ACC112 (cell line): ENCODE data around the gene CLIC3.

Source experiments
- H2AFZ ChIP-seq: fragments of 200-600 bp; sonication (generic); one replicate; pipeline ENCODE4 v1.6.0; 2017; ENCODE audit warnings: antibody characterized with exemption, low read length; ENCODE audit not compliant: unreplicated experiment
- H3K27ac ChIP-seq: fragments of 200-600 bp; sonication (generic); 2 replicates; pipeline ENCODE4 v1.5.1; 2014; ENCODE audit warnings: low read depth, mild to moderate bottlenecking, antibody characterized with exemption, low read length, moderate library complexity
- H3K27me3 ChIP-seq: fragments of 200-600 bp; sonication (generic); 2 replicates; pipeline ENCODE4 v1.6.1; 2014; ENCODE audit warnings: mild to moderate bottlenecking, antibody characterized with exemption, low read length, moderate library complexity, mixed read lengths; ENCODE audit not compliant: insufficient read depth
- H3K36me3 ChIP-seq: fragments of 200-600 bp; sonication (generic); 2 replicates; pipeline ENCODE4 v1.6.1; 2016; ENCODE audit warnings: mild to moderate bottlenecking, antibody characterized with exemption, low read length, moderate library complexity, mixed read lengths; ENCODE audit not compliant: insufficient read depth
- H3K4me1 ChIP-seq: fragments of 200-600 bp; sonication (generic); one replicate; pipeline ENCODE4 v1.6.1; 2016; ENCODE audit warnings: low read length, mixed read lengths; ENCODE audit not compliant: insufficient read depth, unreplicated experiment, control insufficient read depth
- H3K4me3 ChIP-seq: fragments of 200-600 bp; sonication (generic); 2 replicates; pipeline ENCODE4 v1.5.1; 2014; ENCODE audit warnings: mild to moderate bottlenecking, low read depth, low read length
- H3K79me2 ChIP-seq: fragments of 200-600 bp; sonication (generic); one replicate; pipeline ENCODE4 v1.6.0; 2016; ENCODE audit warnings: low read length; ENCODE audit not compliant: control insufficient read depth, unreplicated experiment, insufficient read depth

The CLIC3 gene

DNA sequence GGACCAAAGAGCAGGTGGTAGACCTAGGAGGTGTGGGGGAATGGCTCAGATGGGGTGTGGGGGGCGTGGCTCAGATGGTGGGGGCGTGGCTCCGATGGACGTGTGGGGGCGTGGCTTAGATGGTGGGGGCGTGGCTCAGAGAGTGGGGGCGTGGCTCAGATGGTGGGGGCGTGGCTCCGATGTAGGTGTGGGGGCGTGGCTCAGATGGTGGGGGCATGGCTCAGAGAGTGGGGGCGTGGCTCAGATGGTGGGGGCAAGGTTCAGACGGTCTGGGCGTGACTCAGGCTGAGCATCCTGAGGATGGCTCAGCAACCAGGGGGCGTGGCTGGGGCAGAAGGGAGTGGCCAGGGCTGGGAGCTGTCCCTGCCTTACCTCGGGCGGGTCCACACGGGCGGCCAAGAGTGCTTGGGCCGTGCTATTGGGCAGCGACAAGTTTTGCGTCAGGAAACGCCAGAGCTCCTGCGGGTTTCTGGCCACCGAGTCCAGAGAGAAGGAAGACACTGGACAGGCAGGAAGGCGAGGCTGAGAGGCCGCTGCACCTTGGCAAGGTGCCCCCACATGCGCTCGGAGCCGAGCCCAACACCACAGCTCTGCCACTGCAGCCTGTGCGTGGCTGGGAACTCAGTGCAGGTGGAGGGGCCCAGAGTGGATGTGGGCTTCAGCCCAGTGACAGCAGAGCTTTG is 25.8 kb upstream of the CLIC3 start:
- H3K27me3 ChIP-seq, result no peaks in the 10 kb centered on the region
- H3K27ac ChIP-seq, result no peak overlapping the region
- no peak overlapping the region for H3K4me3 ChIP-seq
- H3K36me3 ChIP-seq, result peaks cover 10% of the 10 kb centered on the region; the same call in 1 of the 2 replicates
- H3K4me1 ChIP-seq, result peaks cover 4% of the 10 kb centered on the region
- H3K79me2 ChIP-seq, result no peaks in the 10 kb centered on the region
- H2AFZ ChIP-seq, result no peak overlapping the region

DNA sequence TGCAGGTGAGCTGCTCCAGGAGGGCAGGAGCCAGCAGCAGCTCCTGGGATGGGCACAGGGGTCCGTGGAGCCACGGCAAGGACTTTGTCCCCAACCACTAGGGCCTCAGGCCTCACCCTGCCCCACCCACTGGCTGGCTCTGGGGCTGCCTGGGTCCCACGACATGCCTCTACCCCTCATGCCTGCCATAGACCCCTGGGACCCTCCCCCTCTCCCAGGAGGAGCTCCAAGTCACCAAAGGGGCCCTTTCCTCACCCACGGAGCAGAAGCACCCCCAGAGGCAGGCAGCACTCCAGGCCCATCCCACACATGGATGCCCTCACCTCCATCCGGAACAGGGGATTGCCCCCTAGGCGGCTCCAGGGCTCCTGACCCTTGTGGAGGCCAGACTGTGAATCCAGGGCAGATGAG is 25.2 kb upstream of the CLIC3 start:
- Histone ChIP-seq H3K4me3 (no peak overlapping the region), H3K27me3 (no peaks in the 10 kb centered on the region), H3K79me2 (no peaks in the 10 kb centered on the region), H3K27ac (no peak overlapping the region), H3K36me3 (peaks cover 15% of the 10 kb centered on the region; the same call in 1 of the 2 replicates), H3K4me1 (no peaks in the 10 kb centered on the region), H2AFZ (no peak overlapping the region)

DNA sequence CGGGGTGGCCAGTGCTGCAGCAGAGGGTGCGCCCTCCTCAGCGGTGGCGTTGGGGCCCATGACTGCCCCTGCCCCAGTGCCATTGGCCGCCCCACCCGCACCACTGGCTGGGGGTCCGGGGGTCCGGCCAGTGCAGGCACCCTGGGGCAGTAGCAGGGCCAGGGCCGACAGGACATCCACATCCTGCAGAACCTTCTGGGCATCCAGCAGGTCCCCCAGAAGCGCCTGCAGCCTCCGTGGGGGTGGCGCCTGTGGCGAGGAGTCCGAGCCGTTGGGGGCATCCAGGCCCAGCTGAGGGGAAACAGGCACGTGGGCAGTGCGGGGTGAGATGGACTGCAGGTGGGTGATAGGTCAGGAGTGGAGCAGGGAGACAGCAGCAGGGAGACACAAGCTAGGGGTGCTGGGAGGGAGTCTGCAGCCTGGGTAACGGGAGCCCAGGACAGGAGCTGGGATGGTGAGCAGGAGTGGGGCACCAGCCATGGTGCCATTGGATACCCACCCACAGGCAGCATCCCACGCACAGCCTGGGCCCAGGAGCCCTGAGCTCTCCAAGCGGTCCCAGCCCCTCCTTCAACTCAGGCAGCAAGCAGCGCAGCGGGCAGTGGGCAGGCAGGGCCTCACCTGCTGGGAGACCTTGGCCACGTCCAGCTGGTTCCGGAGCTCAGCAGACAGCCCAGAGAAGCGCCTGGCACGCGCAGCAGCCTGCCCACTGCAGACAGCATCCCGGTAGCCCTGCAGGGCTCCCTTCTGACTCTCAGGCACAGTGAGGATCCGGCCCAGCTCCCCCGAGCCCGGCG is 24.6 kb upstream of the CLIC3 start:
- no peak overlapping the region for H2AFZ ChIP-seq
- peaks cover 21% of the 10 kb centered on the region; the same call in 1 of the 2 replicates for H3K36me3 ChIP-seq
- no peaks in the 10 kb centered on the region for H3K79me2 ChIP-seq

DNA sequence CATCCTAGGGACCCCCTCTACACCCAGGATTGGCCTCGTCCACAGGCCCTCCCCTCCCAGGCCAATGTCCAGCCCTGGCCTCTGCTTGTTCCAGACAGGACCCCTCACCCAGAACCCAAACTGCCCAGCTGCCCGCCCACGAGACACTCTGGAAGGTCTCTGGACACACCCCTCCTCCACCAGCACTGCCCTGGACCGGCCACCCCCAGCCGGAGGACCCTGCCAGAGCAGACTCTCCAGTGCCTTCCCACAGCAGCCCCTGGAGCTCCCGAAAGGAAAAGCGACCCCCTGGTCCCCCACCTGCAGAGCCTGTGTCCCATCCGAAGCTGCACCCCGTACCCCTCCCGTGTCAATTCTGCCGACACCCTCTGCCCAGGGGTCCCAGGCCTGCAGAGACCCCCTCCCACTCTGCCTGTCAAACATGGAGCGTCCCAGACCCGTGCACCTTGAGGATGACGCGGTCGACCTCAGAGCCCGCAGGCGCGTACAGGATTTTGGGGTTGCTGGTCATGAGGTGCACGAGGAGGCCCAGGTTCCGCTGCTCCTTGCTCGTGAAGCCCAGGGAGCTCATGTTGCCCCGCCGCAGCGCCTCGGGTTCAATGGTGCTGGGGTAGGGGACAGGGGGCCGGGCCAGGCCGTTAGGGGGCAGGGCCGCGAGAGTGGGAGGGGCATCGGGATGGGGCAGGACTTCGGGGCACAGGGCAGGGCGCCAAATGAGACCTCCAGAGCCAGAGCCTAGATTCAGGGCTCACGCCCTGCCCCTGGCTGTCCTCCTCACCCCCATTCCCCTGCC is 23.7 kb upstream of the CLIC3 start:
- Histone ChIP-seq H3K36me3 (peaks cover 28% of the 10 kb centered on the region; the same call in 1 of the 2 replicates), H3K4me3 (no peak overlapping the region), H3K4me1 (no peaks in the 10 kb centered on the region), H2AFZ (no peak overlapping the region), H3K27me3 (no peaks in the 10 kb centered on the region), H3K27ac (no peak overlapping the region), H3K79me2 (no peaks in the 10 kb centered on the region)

More for the DNA sequence above, 24.6 kb upstream of the CLIC3 start:
- no peaks in the 10 kb centered on the region for H3K27me3 ChIP-seq
- H3K27ac ChIP-seq, result no peak overlapping the region
- H3K4me1 ChIP-seq, result no peaks in the 10 kb centered on the region
- H3K4me3 ChIP-seq, result no peak overlapping the region

DNA sequence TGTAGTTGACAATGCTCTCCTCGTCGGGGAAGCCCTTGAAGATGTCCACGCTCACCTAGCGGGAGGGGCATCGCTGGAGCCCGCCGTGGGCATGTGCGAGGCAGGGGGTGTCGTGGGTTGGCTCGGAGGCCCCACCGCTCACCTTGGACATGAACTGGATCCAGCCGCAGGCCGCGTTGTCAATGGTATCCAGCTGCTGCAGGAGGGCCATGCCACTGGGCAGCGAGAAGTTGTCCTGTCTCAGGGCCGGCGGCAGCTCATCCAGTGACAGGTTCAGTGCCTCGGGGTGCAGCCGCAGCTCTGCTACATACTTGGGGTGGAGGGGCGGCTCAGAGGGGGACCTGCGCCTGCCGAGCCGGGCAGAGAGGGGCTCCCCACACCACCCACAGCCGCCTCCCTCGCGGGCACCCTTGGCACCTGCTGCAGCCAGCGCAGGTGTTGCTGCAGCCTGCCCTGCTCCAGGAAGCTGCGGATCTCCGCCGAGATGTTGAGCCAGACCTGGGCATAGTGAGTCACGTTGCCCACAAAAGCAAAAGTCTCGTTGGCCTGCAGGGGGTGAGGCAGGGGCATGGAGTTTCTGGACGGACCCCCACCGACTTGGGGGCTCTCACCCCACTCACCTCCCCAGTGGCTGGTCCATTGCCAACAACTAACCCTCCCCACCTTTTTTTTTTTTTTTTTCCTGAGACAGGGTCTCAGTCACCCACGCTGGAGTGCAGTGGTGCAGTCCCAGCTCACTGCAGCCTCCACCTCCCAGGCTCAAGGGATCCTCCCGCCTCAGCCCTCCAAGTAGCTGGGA is 22.6 kb upstream of the CLIC3 start:
- H3K4me1 ChIP-seq, result no peaks in the 10 kb centered on the region
- H3K27me3 ChIP-seq, result no peaks in the 10 kb centered on the region
- no peak overlapping the region for H3K4me3 ChIP-seq
- peaks cover 38% of the 10 kb centered on the region; the same call in 1 of the 2 replicates for H3K36me3 ChIP-seq
- no peak overlapping the region for H2AFZ ChIP-seq
- H3K27ac ChIP-seq, result no peak overlapping the region
- no peaks in the 10 kb centered on the region for H3K79me2 ChIP-seq

DNA sequence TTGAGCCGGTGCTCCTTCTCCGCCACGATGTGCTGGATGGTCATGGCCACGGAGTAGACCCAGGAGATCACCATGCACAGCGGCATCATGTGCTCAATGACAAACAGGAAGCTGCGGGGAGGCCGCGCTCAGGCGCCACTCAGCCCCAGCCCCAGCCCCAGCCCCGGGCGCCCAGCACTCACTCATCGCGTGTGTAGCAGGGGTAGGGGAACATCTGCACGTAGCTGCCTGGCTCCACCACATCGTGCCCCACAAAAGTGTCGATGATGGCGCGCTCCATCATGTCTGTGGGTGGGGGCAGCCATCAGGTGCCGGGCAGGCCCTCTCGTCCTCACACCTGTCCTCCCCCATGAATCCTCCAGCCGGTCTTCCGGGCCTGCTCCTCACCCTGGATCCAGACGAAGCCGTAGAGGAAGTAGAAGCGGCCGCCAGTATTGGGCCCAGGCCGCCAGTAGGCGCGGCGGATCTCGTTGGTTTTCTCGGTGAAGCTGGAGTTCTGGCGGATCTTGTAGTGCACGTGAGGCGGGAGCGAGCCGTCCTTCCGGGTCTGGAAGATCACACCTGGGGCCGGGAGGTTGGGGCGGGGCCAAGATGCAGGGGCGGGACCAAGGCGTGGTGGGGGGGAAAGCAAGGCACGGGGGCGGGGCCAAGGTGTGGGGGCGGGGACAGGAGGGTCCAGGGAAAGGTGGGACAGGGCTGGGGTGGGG is 21.6 kb upstream of the CLIC3 start:
- Histone ChIP-seq H3K27me3 (no peaks in the 10 kb centered on the region), H2AFZ (no peak overlapping the region), H3K4me1 (no peaks in the 10 kb centered on the region), H3K27ac (no peak overlapping the region), H3K79me2 (no peaks in the 10 kb centered on the region), H3K4me3 (no peak overlapping the region), H3K36me3 (peaks cover 43% of the 10 kb centered on the region; the same call in 1 of the 2 replicates)

DNA sequence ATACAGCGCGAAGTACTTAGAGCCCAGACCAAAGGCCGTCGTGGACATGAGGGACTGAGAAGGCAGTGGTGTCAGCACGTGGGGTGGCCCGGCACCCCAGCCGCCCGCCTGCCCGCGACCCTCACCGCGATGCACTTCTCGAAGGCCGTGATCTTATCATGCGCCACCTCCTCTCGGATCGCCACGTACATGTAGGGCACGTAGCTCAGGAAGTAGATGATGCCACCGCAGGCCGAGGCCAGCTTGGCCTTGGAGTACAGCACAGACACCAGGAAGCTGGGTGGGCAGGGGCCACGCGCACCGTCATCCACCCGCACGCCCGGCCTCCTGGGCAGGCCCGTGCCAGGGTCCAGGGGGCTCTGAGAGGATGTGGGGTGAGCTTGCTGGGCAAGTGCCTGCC is 20.7 kb upstream of the CLIC3 start:
- Histone ChIP-seq H3K79me2 (no peaks in the 10 kb centered on the region), H3K36me3 (peaks cover 43% of the 10 kb centered on the region; the same call in 1 of the 2 replicates), H3K4me3 (no peak overlapping the region), H2AFZ (no peak overlapping the region), H3K4me1 (no peaks in the 10 kb centered on the region), H3K27ac (no peak overlapping the region), H3K27me3 (no peaks in the 10 kb centered on the region)

DNA sequence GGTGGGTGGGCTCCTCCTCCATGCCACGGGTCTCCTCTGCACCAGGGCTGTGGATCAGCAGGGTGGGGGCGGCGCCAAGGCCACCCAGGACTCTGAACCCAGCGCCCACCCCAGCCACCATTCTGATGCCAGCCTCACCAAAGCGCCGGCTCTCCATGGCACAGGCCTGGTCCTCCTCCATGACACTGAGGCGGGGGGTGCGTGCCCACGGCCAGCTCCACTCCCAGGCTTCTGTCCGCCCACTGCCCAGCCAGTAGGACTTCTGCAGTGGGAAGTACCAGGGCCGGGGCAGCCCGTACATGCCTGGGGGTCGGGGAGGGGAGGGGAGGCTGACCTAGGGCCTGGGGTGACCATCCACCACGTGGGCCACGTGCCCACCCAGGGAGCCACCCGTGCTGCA is 20.1 kb upstream of the CLIC3 start:
- peaks cover 43% of the 10 kb centered on the region; the same call in 1 of the 2 replicates for H3K36me3 ChIP-seq

DNA sequence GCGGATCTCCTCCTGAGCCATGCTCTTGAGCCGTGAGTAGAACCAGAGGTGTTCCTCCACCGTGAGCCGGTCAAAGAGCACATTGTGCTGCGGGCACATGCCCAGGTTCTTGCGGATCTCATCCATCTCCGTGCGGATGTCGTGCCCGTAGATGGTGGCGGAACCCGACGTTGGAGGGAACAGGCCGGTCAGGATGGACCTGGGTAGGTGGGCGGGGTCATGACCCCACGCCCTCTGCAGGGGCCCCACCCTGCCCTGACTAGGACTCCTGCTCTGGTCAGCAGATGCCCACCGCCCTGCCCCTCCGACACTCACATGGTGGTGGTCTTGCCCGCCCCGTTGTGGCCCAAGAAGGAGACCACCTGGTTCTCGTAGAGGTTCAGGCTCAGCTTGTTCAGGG is 19.6 kb upstream of the CLIC3 start:
- no peak overlapping the region for H3K27ac ChIP-seq
- H2AFZ ChIP-seq, result no peak overlapping the region
- no peak overlapping the region for H3K4me3 ChIP-seq
- peaks cover 43% of the 10 kb centered on the region; the same call in 1 of the 2 replicates for H3K36me3 ChIP-seq
- no peaks in the 10 kb centered on the region for H3K79me2 ChIP-seq
- H3K4me1 ChIP-seq, result no peaks in the 10 kb centered on the region
- H3K27me3 ChIP-seq, result no peaks in the 10 kb centered on the region

More for the DNA sequence above, 20.1 kb upstream of the CLIC3 start:
- Histone ChIP-seq H3K27ac (no peak overlapping the region), H2AFZ (no peak overlapping the region), H3K4me1 (no peaks in the 10 kb centered on the region), H3K27me3 (no peaks in the 10 kb centered on the region), H3K79me2 (no peaks in the 10 kb centered on the region), H3K4me3 (no peak overlapping the region)
